ENCODE measurements around the gene ZHX3. TPM values are rescaled to one million over a fixed set of nuclear protein-coding genes. Genes with fewer than 3 reads are reported as not detected.

ZHX3 gene
- total and polyA plus RNA-seq, 2 of the 13 experiments (the other 11 are each of a cell fraction or from before 2014, with no cell fraction given), result 8.4 to 11.7 TPM

- TF ChIP-seq ZNF672 (CRISPR knock-in tag; IDR thresholded peaks at IDR 0.05) (no peak), SMC3 (IDR thresholded peaks at IDR 0.05; ENCODE audit: low read length) (peak; percentile 87), ERF (CRISPR knock-in tag; IDR thresholded peaks at IDR 0.05) (peak; percentile 13; the same call in 1 of the 2 replicates)
Measured at GRCh38 chr20:41249411-41250281, 67.9 kb downstream of the ZHX3 start (continued).

- no peak for ATAC-seq
- intact Hi-C loops (cut with micrococcal nuclease; ENCODE audit: unreplicated experiment) (loop anchor here (1.0 kb wide), 1 partner anchor 92 kb away; the partner anchor contains the start of gene LPIN3), in situ Hi-C loops (cut with HindIII; ENCODE audit: extremely low pct_ligation_motif_present, low pct_unique_long_range_greater_than_20kb) (loop anchor here (10.0 kb wide), 1 partner anchor 86 kb away; no protein-coding TSS in a partner anchor)
- Histone ChIP-seq H4K20me1 (ENCODE audit: insufficient read depth, low read length) (no peaks in the 10 kb centered on the region), H3K79me2 (ENCODE audit: insufficient read depth, low read length) (no peaks in the 10 kb centered on the region), H3K9me3 (ENCODE audit: low read length) (no peaks in the 10 kb centered on the region), H3K36me3 (replicated peaks in 1 of 2; ENCODE audit: control insufficient read depth in 1 of 2, insufficient read depth in 2 of 2, low read length in 2 of 2) (no peaks in the 10 kb centered on the region), H3K27me3 (ENCODE audit: control insufficient read depth in 1 of 2, insufficient read depth in 2 of 2, low read length in 2 of 2) (no peaks in the 10 kb centered on the region), H2AFZ (ENCODE audit: low read length) (no peak overlapping the region), H3K27ac (ENCODE audit: extremely low read length, insufficient read depth, low read length) (no peak overlapping the region), H3K4me3 (replicated peaks in 1 of 3; ENCODE audit: insufficient read depth in 1 of 3, low read depth in 2 of 3, low read length in 3 of 3) (no peak overlapping the region), H3K9ac (ENCODE audit: insufficient read depth, low read depth, low read length) (no peak overlapping the region), H3K4me2 (ENCODE audit: low read depth, low read length) (no peak overlapping the region), H3K4me1 (ENCODE audit: insufficient read depth, low read length) (no peaks in the 10 kb centered on the region)
- TF ChIP-seq PHF21A (CRISPR knock-in tag; IDR thresholded peaks at IDR 0.05) (no peak), MED1 (CRISPR knock-in tag; IDR thresholded peaks at IDR 0.05) (no peak), PLRG1 (conservative IDR thresholded peaks at IDR 0.05) (no peak), FOXO4 (CRISPR knock-in tag; conservative IDR thresholded peaks at IDR 0.05) (no peak), ATF3 (CRISPR knock-in tag; IDR thresholded peaks at IDR 0.05) (no peak), CCAR2 (optimal IDR thresholded peaks at IDR 0.05; ENCODE audit: low read depth, low read length) (no peak), BCL3 (CRISPR knock-in tag; IDR thresholded peaks at IDR 0.05) (no peak), TFDP2 (CRISPR knock-in tag; IDR thresholded peaks at IDR 0.05) (no peak), ZBTB49 (CRISPR knock-in tag; IDR thresholded peaks at IDR 0.05; ENCODE audit: borderline replicate concordance) (no peak), SIN3B (IDR thresholded peaks at IDR 0.05; ENCODE audit: low read length) (no peak), ATAD3A (CRISPR knock-in tag; IDR thresholded peaks at IDR 0.05) (no peak)
- no TSS peak for BruUV-seq (replicated peaks)
- no peak for DNase-seq (ENCODE audit: low spot score)
- FAIRE-seq, result no peak
- ChIA-PET POLR2A (no interaction called here), CTCF (ENCODE audit: low intra/inter-chr PET ratio, low total read pairs) (no interaction called here)
- WGBS (ENCODE audit: low lambda C conversion rate), result 87% methylated on average over 4 of the region's 4 CpGs
Measured at GRCh38 chr20:41248368-41249024, 69.0 kb downstream of the ZHX3 start.
